ENCODE measurements around the gene MSL1. TPM values are rescaled to one million over a fixed set of nuclear protein-coding genes. Genes with fewer than 3 reads are reported as not detected.

MSL1 gene
- total RNA-seq, 1 experiment from 2014 or later = 59.8 TPM

DNA sequence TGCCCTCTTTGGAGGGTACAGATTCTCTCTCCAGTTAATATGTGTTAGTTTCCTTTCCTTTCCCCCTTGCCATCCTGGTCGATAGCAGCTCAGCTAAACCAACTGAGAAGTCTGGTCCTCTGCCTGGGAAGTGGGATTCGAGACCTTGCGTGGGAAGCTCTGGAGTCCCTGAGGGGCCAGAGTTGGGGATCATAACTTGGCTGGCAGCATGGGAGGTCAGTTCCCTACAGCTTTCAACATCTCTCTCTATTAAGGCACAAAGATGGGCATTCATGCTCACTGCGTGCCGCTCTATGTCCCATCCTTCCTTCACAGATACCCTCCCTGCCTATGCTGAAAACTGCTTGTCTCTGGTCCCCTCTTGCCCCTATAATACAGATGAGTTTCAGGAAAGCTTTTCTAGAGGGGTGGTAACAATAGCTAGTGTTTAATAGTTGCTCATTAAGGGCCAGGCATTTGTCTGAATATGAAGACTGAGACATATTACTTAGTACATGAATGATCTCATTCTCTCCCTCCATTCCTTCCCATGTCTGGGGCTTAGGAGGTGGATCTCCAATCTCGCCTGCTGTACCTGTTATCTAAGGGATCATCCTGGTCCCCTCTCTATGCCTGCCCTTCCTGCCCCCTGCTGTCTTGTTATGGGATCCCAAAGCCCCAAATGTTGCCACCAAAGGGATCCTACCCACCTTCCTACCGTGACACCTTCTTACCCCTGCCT is 48.2 kb upstream of the MSL1 start:
- H3K27ac Mint-ChIP-seq (ENCODE audit: low read depth, unreplicated experiment) = peak overlapping the region; percentile 44
- DNase-seq (ENCODE audit: unreplicated experiment) = no peak
- ChIA-PET CTCF (interaction anchor here (0.6 to 6.9 kb wide), 10 partner anchors 11 to 506 kb away, joined by 3 to 131 read pairs (median 20); partner anchors contain the start of genes CSF3, NR1D1 and THRA), POLR2A (interaction anchor here (1.0 to 6.8 kb wide), 4 partner anchors 10 to 25 kb away, joined by 3 to 82 read pairs (median 20); partner anchors contain the start of genes MED24, NR1D1 and THRA)
- intact Hi-C loops (cut with micrococcal nuclease) = no loop called here
- H3K4me1 Mint-ChIP-seq (ENCODE audit: insufficient read depth, unreplicated experiment) = peaks cover 79% of the 10 kb centered on the region
- no TSS peak for BruUV-seq (replicated peaks)
- no peaks in the 10 kb centered on the region for H3K27me3 Mint-ChIP-seq (ENCODE audit: insufficient read depth, unreplicated experiment)
- TF ChIP-seq, protein P1, sequence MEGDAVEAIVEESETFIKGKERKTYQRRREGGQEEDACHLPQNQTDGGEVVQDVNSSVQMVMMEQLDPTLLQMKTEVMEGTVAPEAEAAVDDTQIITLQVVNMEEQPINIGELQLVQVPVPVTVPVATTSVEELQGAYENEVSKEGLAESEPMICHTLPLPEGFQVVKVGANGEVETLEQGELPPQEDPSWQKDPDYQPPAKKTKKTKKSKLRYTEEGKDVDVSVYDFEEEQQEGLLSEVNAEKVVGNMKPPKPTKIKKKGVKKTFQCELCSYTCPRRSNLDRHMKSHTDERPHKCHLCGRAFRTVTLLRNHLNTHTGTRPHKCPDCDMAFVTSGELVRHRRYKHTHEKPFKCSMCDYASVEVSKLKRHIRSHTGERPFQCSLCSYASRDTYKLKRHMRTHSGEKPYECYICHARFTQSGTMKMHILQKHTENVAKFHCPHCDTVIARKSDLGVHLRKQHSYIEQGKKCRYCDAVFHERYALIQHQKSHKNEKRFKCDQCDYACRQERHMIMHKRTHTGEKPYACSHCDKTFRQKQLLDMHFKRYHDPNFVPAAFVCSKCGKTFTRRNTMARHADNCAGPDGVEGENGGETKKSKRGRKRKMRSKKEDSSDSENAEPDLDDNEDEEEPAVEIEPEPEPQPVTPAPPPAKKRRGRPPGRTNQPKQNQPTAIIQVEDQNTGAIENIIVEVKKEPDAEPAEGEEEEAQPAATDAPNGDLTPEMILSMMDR (IDR thresholded peaks at IDR 0.05; ENCODE audit: unreplicated experiment) = no peak
- H3K36me3 Mint-ChIP-seq (ENCODE audit: insufficient read depth, unreplicated experiment) = peaks cover 21% of the 10 kb centered on the region
- no peak overlapping the region for H3K4me3 Mint-ChIP-seq (ENCODE audit: unreplicated experiment)
- no peaks in the 10 kb centered on the region for H3K9me3 Mint-ChIP-seq (ENCODE audit: unreplicated experiment)

GRCh38 chr17:40074175-40074512 is 47.6 kb upstream of the MSL1 start:
- no peak for DNase-seq (ENCODE audit: unreplicated experiment)
- H3K9me3 Mint-ChIP-seq (ENCODE audit: unreplicated experiment) = no peaks in the 10 kb centered on the region
- TF ChIP-seq, protein P1 (IDR thresholded peaks at IDR 0.05; ENCODE audit: unreplicated experiment) = no peak
- peak overlapping the region; percentile 44 for H3K27ac Mint-ChIP-seq (ENCODE audit: low read depth, unreplicated experiment)
- H3K27me3 Mint-ChIP-seq (ENCODE audit: insufficient read depth, unreplicated experiment) = no peaks in the 10 kb centered on the region
- no peak overlapping the region for H3K4me3 Mint-ChIP-seq (ENCODE audit: unreplicated experiment)
- ChIA-PET POLR2A (interaction anchor here (1.0 to 6.8 kb wide), 4 partner anchors 9 to 25 kb away, joined by 3 to 82 read pairs (median 16); partner anchors contain the start of genes MED24 and NR1D1), CTCF (interaction anchor here (0.6 to 6.9 kb wide), 10 partner anchors 11 to 105 kb away, joined by 3 to 131 read pairs (median 22); partner anchors contain the start of genes CSF3, MED24, NR1D1 and THRA)
- BruUV-seq (replicated peaks) = no TSS peak
- intact Hi-C loops (cut with micrococcal nuclease) = no loop called here
- peaks cover 26% of the 10 kb centered on the region for H3K36me3 Mint-ChIP-seq (ENCODE audit: insufficient read depth, unreplicated experiment)
- H3K4me1 Mint-ChIP-seq (ENCODE audit: insufficient read depth, unreplicated experiment) = peaks cover 74% of the 10 kb centered on the region

GRCh38 chr17:40074871-40075200 is 46.9 kb upstream of the MSL1 start:
- Mint-ChIP-seq H3K4me3 (ENCODE audit: unreplicated experiment) (peak overlapping the region; percentile 65), H3K4me1 (ENCODE audit: insufficient read depth, unreplicated experiment) (peaks cover 67% of the 10 kb centered on the region), H3K9me3 (ENCODE audit: unreplicated experiment) (no peaks in the 10 kb centered on the region), H3K27me3 (ENCODE audit: insufficient read depth, unreplicated experiment) (no peaks in the 10 kb centered on the region), H3K27ac (ENCODE audit: low read depth, unreplicated experiment) (peak overlapping the region; percentile 36), H3K36me3 (ENCODE audit: insufficient read depth, unreplicated experiment) (peaks cover 28% of the 10 kb centered on the region)
- POLR2A ChIA-PET = interaction anchor here (1.1 to 6.8 kb wide), 5 partner anchors 10 to 24 kb away, joined by 3 to 82 read pairs (median 9); partner anchors contain the start of genes MED24, NR1D1 and THRA
- intact Hi-C loops (cut with micrococcal nuclease) = loop anchor here (1.0 kb wide), 2 partner anchors 21 to 62 kb away; partner anchors contain the start of gene MED24
- no peak for DNase-seq (ENCODE audit: unreplicated experiment)
- CTCF ChIA-PET = interaction anchor here (0.6 to 6.9 kb wide), 27 partner anchors 10 to 442 kb away, joined by 3 to 131 read pairs (median 5); partner anchors contain the start of genes CSF3, MED24, NR1D1 and THRA
- no TSS peak for BruUV-seq (replicated peaks)
- TF ChIP-seq, protein P1 (IDR thresholded peaks at IDR 0.05; ENCODE audit: unreplicated experiment) = no peak

Data from MCF 10A (cell line).